Natural killer cell (primary cell): ENCODE results near the gene SUPT20HL1. TPM values are rescaled to one million over a fixed set of nuclear protein-coding genes. Genes with fewer than 3 reads are reported as not detected.

Source experiments
- ATAC-seq, 3 donors: fragments of 150-1000 bp in 2 of 3; fragments of 200-7000 bp in 1 of 3; cut with Tn5 transposase; 1 replicate in 1 of 3; 2 replicates in 2 of 3; pipeline ENCODE4 v1.10.0; 2021; ENCODE audit warnings: mild to moderate bottlenecking in 2 of 3, moderate library complexity in 2 of 3
- DNase-seq, 2 donors: peaks; one replicate each; pipeline versions ENCODE4 v3.0.0 to v3.0.0-alpha.2; 2013 to 2021; ENCODE audit warnings: mixed read lengths in 1 of 2
- H3K27ac ChIP-seq: one replicate; pipeline ENCODE4 v1.5.1; 2013; ENCODE audit warnings: mild to moderate bottlenecking, low read length
- H3K27me3 ChIP-seq: one replicate; pipeline ENCODE4 v1.6.1; 2013; ENCODE audit warnings: low read length; ENCODE audit not compliant: control insufficient read depth, insufficient read depth
- H3K36me3 ChIP-seq: one replicate; pipeline ENCODE4 v1.6.1; 2013; ENCODE audit warnings: low read length; ENCODE audit not compliant: control insufficient read depth, insufficient read depth
- H3K4me1 ChIP-seq: one replicate; pipeline ENCODE4 v1.6.1; 2013; ENCODE audit warnings: low read length; ENCODE audit not compliant: control insufficient read depth, insufficient read depth
- H3K4me3 ChIP-seq: one replicate; pipeline ENCODE4 v1.5.1; 2013; ENCODE audit warnings: low read length
- H3K9me3 ChIP-seq: one replicate; pipeline ENCODE4 v1.6.1; 2013; ENCODE audit warnings: low read length; ENCODE audit not compliant: control insufficient read depth, insufficient read depth
- H3K27ac Mint-ChIP-seq, 2 donors: one replicate each; pipeline ENCODE4 v1.8.0; 2022; ENCODE audit warnings: mild to moderate bottlenecking in 2 of 2, mixed read lengths in 2 of 2, moderate library complexity in 1 of 2
- H3K27me3 Mint-ChIP-seq, 2 donors: one replicate each; pipeline ENCODE4 v1.8.0; 2022; ENCODE audit warnings: low read depth in 2 of 2, mixed read lengths in 2 of 2
- H3K36me3 Mint-ChIP-seq: one replicate; pipeline ENCODE4 v1.8.0; 2022; ENCODE audit warnings: mixed read lengths
- H3K4me1 Mint-ChIP-seq, 2 donors: one replicate each; pipeline ENCODE4 v1.8.0; 2022; ENCODE audit warnings: mixed read lengths in 2 of 2
- H3K4me3 Mint-ChIP-seq: one replicate; pipeline ENCODE4 v1.8.0; 2022; ENCODE audit warnings: mild to moderate bottlenecking, moderate library complexity, mixed read lengths
- H3K9me3 Mint-ChIP-seq, 2 donors: one replicate each; pipeline ENCODE4 v1.8.0; 2022; ENCODE audit warnings: mixed read lengths in 2 of 2
- WGBS: methylation state at CpG from one replicate; pipeline ENCODE4 v1.1.7; 2013; ENCODE audit warnings: missing lambda C conversion rate; ENCODE audit not compliant: insufficient coverage; 5-methylcytosine and 5-hydroxymethylcytosine counted together
- intact Hi-C: fragments of 100-400 bp; cut with micrococcal nuclease; formaldehyde crosslinking; loops from one replicate; pipeline ENCODE4 v1.14.2; 2022
- total RNA-seq, 4 donors: library from RNA; stranded (reverse); fragments of 120-200 nt in 1 of 4; gene quantifications; one replicate each; pipeline versions ENCODE4 v1.2.3 to v1.2.4, GENCODE V29; 2013 to 2022
- TF ChIP-seq, protein P1 (sequence below): fragments of 200-600 bp; IDR thresholded peaks from one replicate; pipeline ENCODE4 v1.8.0; 2022; ENCODE audit warnings: antibody characterized with exemption

SUPT20HL1 gene
- total RNA-seq, 3 donors from 2014 or later (not counting 1 experiment from before 2014, with no cell fraction given): not detected

DNA sequence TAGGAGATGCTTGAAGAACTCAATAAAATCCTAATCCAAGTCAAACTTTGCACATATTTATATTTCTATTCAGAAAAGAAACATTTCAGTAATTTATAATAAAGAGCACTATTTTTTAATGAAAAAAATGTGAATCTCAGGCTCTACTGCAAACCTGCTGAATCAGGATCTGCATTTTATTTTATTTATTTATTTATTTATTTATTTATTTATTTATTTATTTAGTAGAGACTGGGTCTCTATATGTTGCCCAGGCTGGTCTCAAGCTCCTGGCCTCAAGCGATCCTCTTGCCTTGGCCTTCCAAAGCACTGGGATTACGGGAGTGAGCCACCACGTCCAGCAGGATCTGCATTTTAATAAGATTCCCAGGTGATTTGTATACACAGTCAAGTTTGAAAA lies 16.0 kb downstream of the SUPT20HL1 start:
- peaks cover under 1 to 1% of the 10 kb centered on the region in 2 donors for H3K4me1 Mint-ChIP-seq
- Histone ChIP-seq H3K9me3 (no peaks in the 10 kb centered on the region), H3K27ac (no peak overlapping the region), H3K4me3 (no peak overlapping the region), H3K4me1 (peaks cover 3% of the 10 kb centered on the region), H3K27me3 (no peaks in the 10 kb centered on the region), H3K36me3 (no peaks in the 10 kb centered on the region)
- no peak for ATAC-seq
- intact Hi-C loops: no loop called here
- H3K4me3 Mint-ChIP-seq: no peak overlapping the region
- H3K27ac Mint-ChIP-seq: no peak overlapping the region
- DNase-seq: no peak
- no peaks in the 10 kb centered on the region for H3K9me3 Mint-ChIP-seq
- H3K36me3 Mint-ChIP-seq: no peaks in the 10 kb centered on the region
- WGBS: 93% methylated on average over 3 of the region's 3 CpGs
- TF ChIP-seq, protein P1, sequence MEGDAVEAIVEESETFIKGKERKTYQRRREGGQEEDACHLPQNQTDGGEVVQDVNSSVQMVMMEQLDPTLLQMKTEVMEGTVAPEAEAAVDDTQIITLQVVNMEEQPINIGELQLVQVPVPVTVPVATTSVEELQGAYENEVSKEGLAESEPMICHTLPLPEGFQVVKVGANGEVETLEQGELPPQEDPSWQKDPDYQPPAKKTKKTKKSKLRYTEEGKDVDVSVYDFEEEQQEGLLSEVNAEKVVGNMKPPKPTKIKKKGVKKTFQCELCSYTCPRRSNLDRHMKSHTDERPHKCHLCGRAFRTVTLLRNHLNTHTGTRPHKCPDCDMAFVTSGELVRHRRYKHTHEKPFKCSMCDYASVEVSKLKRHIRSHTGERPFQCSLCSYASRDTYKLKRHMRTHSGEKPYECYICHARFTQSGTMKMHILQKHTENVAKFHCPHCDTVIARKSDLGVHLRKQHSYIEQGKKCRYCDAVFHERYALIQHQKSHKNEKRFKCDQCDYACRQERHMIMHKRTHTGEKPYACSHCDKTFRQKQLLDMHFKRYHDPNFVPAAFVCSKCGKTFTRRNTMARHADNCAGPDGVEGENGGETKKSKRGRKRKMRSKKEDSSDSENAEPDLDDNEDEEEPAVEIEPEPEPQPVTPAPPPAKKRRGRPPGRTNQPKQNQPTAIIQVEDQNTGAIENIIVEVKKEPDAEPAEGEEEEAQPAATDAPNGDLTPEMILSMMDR: no peak
- H3K27me3 Mint-ChIP-seq: peaks cover 4 to 34% of the 10 kb centered on the region in 2 donors

DNA sequence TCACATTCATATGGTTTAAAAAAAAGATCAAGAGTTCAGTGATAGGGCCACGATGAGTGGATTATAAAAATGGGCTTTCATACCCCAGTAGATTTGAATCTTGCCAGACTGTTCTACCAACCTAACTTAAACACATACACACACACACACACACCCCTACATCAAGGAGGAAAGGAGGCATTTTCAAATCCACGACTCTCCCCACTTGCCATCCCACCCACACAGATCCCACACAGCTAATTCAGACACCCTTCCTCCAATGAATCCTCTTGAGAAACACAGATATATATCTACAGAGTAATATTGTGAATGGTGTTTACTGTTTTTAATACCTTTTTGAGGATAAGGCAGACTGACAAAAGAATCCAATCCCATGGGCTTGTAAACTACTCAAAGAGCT lies 16.8 kb downstream of the SUPT20HL1 start:
- H3K27ac ChIP-seq: no peak overlapping the region
- no peaks in the 10 kb centered on the region for H3K9me3 ChIP-seq
- TF ChIP-seq, protein P1: no peak
- Mint-ChIP-seq H3K4me1 (no peaks in the 10 kb centered on the region), H3K9me3 (no peaks in the 10 kb centered on the region), H3K27me3 (peaks cover 4 to 31% of the 10 kb centered on the region in 2 donors), H3K4me3 (no peak overlapping the region), H3K36me3 (no peaks in the 10 kb centered on the region), H3K27ac (no peak overlapping the region)
- DNase-seq (no peak), ATAC-seq (no peak)
- intact Hi-C loops: no loop called here
- no peaks in the 10 kb centered on the region for H3K4me1 ChIP-seq
- no peaks in the 10 kb centered on the region for H3K36me3 ChIP-seq
- no peaks in the 10 kb centered on the region for H3K27me3 ChIP-seq
- H3K4me3 ChIP-seq: no peak overlapping the region
- no CpG with 5 or more reads among the region's 2 CpGs for WGBS

DNA sequence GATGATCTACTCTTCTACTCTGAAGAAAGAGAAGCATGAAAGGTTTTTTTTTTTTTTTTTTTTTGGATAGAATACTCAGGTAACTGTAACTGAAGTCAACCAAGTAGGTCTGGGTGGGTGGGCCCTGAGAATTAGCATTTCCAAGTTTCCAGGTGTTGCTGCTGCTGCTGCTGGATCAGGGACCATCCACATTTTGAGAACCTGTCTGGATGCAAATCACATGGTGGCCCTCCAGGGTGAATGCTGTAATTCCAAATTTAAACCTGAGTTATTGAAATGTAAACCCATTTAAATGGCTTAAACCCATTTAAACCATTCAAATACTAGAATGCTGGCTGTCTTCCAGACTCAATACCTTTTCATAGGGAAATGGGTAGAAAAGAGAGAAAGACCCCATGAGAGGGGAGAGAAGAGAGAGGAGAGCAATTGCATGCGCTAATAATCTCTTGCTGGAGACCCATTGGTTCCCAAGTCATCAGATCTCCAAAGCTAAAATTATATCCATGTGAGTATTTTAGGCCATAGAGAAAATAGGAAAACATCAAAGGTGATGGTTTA lies 17.6 kb downstream of the SUPT20HL1 start:
- H3K27ac Mint-ChIP-seq: no peak overlapping the region
- H3K36me3 Mint-ChIP-seq: no peaks in the 10 kb centered on the region
- Histone ChIP-seq H3K36me3 (no peaks in the 10 kb centered on the region), H3K9me3 (no peaks in the 10 kb centered on the region), H3K4me1 (no peaks in the 10 kb centered on the region), H3K4me3 (no peak overlapping the region), H3K27me3 (no peaks in the 10 kb centered on the region), H3K27ac (no peak overlapping the region)
- WGBS: 100% methylated on average over 1 of the region's 1 CpG
- no peak for ATAC-seq
- H3K9me3 Mint-ChIP-seq: no peaks in the 10 kb centered on the region
- no peak overlapping the region for H3K4me3 Mint-ChIP-seq
- H3K27me3 Mint-ChIP-seq: peaks cover 4 to 32% of the 10 kb centered on the region in 2 donors
- TF ChIP-seq, protein P1: no peak
- intact Hi-C loops: no loop called here
- H3K4me1 Mint-ChIP-seq: no peaks in the 10 kb centered on the region
- DNase-seq: no peak

DNA sequence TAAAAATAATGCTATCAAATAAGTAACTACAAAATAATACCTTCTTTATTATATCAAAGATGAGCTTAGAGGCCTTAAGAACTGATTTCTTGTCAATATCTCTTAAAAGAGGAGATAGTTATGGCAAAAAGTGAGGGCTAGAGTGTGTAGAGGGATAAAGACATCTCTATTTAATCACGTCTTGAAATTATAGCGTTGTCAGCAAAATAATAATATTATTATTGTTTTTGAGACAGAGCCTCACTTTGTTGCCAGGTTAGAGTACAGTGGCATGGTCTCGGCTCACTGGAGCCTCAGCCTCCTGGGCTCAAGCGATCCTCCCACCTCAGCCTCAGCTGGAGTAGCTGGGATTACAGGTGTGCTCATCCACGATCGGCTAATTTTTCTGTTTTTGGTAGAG lies 18.3 kb downstream of the SUPT20HL1 start:
- no peaks in the 10 kb centered on the region for H3K9me3 ChIP-seq
- H3K4me1 ChIP-seq: no peaks in the 10 kb centered on the region
- no peak for ATAC-seq
- Mint-ChIP-seq H3K27ac (no peak overlapping the region), H3K4me3 (no peak overlapping the region), H3K27me3 (peaks cover 4 to 39% of the 10 kb centered on the region in 2 donors), H3K4me1 (no peaks in the 10 kb centered on the region), H3K9me3 (no peaks in the 10 kb centered on the region), H3K36me3 (no peaks in the 10 kb centered on the region)
- no peaks in the 10 kb centered on the region for H3K36me3 ChIP-seq
- intact Hi-C loops: no loop called here
- DNase-seq: no peak
- no peak overlapping the region for H3K4me3 ChIP-seq
- TF ChIP-seq, protein P1: no peak
- 97% methylated on average over 6 of the region's 6 CpGs for WGBS
- H3K27ac ChIP-seq: no peak overlapping the region
- no peaks in the 10 kb centered on the region for H3K27me3 ChIP-seq
